Endothelial cell of umbilical vein (primary cell): ENCODE data around the gene TCF7.

Experiments
- CTCF ChIP-seq, 2 donors: IDR thresholded peaks; 1 replicate in 1 of 2; 2 replicates in 1 of 2; pipeline ENCODE4 v1.5.1; 2011; ENCODE audit warnings: low read length in 2 of 2, mild to moderate bottlenecking in 2 of 2, moderate library complexity in 2 of 2, control low read depth in 1 of 2, inconsistent platforms in 1 of 2, low read depth in 1 of 2; ENCODE audit not compliant: insufficient read depth in 1 of 2; ENCODE audit errors: extremely low read depth in 1 of 2
- EZH2 ChIP-seq: IDR thresholded peaks from 2 replicates; pipeline ENCODE4 v1.6.1; 2012; ENCODE audit warnings: borderline replicate concordance, low read depth, mild to moderate bottlenecking, moderate library complexity, low read length, inconsistent platforms; ENCODE audit not compliant: severe bottlenecking
- JUN ChIP-seq: IDR thresholded peaks from 2 replicates; pipeline ENCODE4 v1.6.1; 2011; ENCODE audit warnings: borderline replicate concordance, low read depth; ENCODE audit not compliant: insufficient read length, insufficient read depth
- POLR2A ChIP-seq: IDR thresholded peaks from 2 replicates; pipeline ENCODE4 v1.6.1; 2012; ENCODE audit warnings: low read depth, mild to moderate bottlenecking, control low read depth, low read length

GRCh38 chr5:134085411-134085810 lies 29.1 kb upstream of the TCF7 start:
- TF ChIP-seq CTCF (IDR thresholded peaks at IDR 0.05; ENCODE audit: extremely low read depth in 1 of 2, insufficient read depth in 1 of 2, low read depth in 1 of 2, low read length in 2 of 2) (no peak), EZH2 (no peak), POLR2A (no peak), JUN (no peak)
